ENCODE data around the gene F8. TPM values are rescaled to one million over a fixed set of nuclear protein-coding genes. Genes with fewer than 3 reads are reported as not detected.
"Not testable (repeated sequence)": the region's sequence is repeated elsewhere in the genome, so short reads cannot be mapped to it uniquely, and the experiment has no call there.

Gene F8
- total RNA-seq, 4 donors from 2014 or later = 1.2 to 7.4 (median 4.3) TPM

DNA sequence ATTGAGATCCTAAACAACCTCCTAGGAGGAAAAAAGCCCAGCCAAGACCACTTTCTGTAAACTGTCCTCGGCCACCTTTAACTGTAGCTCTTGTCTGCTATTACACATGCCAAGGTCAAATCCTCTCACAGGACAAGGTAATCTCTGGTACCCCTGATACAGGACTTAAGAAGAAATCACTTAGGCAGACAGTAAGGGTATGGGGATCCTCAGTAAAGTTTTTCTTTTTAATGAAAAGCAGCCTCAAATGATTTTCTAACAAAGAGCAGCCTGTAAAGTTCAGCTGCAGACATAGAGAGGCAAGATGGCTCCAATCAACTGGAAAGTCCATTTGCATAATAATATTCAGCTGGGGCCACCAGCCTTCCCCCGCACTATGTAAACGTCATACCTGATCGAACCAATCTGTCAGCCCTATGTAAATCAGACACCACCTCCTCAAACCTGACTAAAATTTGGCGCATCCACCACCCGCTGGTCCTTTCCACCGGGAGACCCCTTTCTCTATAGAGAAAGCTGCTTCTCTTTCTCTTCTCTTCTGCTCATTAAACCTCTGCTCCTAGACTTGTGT, 202.7 kb downstream of the F8 start:
- Histone ChIP-seq H3K27ac (no peak overlapping the region), H3K4me1 (no peaks in the 10 kb centered on the region), H3K4me3 (no peak overlapping the region), H3K9me3 (no peaks in the 10 kb centered on the region), H3K27me3 (no peaks in the 10 kb centered on the region), H3K36me3 (no peaks in the 10 kb centered on the region)
- intact Hi-C loops (cut with DNase I) = no loop called here
- no peak for DNase-seq
- TF ChIP-seq, protein P1, sequence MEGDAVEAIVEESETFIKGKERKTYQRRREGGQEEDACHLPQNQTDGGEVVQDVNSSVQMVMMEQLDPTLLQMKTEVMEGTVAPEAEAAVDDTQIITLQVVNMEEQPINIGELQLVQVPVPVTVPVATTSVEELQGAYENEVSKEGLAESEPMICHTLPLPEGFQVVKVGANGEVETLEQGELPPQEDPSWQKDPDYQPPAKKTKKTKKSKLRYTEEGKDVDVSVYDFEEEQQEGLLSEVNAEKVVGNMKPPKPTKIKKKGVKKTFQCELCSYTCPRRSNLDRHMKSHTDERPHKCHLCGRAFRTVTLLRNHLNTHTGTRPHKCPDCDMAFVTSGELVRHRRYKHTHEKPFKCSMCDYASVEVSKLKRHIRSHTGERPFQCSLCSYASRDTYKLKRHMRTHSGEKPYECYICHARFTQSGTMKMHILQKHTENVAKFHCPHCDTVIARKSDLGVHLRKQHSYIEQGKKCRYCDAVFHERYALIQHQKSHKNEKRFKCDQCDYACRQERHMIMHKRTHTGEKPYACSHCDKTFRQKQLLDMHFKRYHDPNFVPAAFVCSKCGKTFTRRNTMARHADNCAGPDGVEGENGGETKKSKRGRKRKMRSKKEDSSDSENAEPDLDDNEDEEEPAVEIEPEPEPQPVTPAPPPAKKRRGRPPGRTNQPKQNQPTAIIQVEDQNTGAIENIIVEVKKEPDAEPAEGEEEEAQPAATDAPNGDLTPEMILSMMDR (IDR thresholded peaks at IDR 0.05) = no peak
- no peak for TF ChIP-seq POLR2A (IDR thresholded peaks at IDR 0.05)
- 83 to 85% methylated on average over 4 to 7 of the region's 7 CpGs for WGBS, 2 donors

DNA sequence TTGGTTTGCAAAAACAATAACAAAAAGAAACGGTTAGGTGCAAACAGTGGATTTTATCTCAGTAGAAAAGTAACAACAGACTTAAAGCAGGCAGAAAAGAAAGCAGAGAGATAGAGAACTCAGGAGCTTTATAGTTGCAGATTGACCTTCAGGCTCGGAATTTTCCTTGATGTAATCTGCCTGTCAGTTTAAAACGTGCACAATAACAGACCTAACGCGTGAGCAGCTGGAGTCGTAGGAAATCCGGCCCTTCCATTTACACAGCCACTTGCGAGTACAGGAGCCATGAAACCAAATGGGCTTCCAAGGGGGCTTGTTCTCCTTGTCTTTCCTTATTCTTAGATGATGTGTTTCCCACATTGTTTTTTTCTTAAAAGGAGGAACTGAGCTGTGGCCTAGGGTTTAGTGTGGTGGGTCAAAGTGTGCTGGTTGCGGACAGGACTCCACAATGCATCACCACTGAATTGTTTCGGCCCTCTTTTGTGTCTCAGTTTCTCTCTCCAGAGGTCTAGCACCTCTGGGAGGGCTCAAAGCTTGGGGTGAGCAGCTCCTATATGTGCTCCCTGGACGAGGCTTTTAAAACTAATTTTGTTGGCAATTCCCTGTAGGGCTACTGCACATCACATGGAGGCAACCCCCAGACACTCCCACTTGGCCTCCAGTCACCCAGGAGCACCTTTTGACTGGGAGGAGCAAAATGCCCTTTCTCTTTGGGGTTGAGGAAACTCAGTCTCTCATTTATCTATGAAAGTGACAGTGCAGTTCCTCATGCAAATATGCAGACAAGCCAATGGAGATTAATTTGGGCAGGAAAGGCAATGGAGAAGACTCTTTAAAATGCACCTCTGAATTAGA, 203.4 kb downstream of the F8 start:
- Histone ChIP-seq H3K4me1 (no peaks in the 10 kb centered on the region), H3K27ac (no peak overlapping the region), H3K27me3 (no peaks in the 10 kb centered on the region), H3K36me3 (no peaks in the 10 kb centered on the region), H3K9me3 (no peaks in the 10 kb centered on the region), H3K4me3 (no peak overlapping the region)
- no peak for TF ChIP-seq POLR2A (IDR thresholded peaks at IDR 0.05)
- TF ChIP-seq, protein P1 (IDR thresholded peaks at IDR 0.05) = no peak
- WGBS, 2 donors = 65 to 86% methylated on average over 8 to 11 of the region's 11 CpGs
- intact Hi-C loops (cut with DNase I) = no loop called here
- no peak for DNase-seq

DNA sequence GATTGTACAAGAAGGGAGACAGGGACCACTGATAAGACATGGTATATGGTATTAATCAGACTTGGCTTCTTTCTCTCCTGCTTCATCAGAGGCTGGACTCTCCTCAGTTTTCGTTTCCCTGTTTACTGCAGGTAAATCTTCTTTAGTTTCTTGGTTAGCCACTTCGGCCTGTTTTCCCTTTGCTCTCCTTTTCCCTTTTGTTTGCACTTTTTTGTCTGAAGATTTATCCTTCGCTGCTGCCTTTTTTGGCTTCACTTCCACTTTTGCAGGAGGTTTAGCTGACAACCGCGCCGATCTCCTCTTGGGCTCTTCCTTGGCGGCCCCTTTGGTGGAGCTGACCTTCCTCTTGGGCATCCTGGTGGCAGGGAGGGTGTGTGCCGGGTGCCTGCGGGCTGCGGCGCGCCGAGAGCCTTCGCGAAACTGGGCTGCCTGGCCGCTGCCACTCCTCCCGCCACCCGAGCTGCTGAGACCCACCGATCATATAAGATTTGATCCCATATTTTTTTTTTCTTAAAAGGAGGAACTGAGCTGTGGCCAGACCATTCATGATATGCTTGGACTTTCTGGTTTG, 205.4 kb downstream of the F8 start:
- H3K27ac ChIP-seq; intact Hi-C loops (cut with DNase I); H3K36me3 ChIP-seq; H3K4me1 ChIP-seq; DNase-seq; H3K4me3 ChIP-seq; H3K9me3 ChIP-seq; H3K27me3 ChIP-seq: not testable (repeated sequence)
- WGBS, 2 donors = 89 to 91% methylated on average over 5 to 10 of the region's 19 CpGs

DNA sequence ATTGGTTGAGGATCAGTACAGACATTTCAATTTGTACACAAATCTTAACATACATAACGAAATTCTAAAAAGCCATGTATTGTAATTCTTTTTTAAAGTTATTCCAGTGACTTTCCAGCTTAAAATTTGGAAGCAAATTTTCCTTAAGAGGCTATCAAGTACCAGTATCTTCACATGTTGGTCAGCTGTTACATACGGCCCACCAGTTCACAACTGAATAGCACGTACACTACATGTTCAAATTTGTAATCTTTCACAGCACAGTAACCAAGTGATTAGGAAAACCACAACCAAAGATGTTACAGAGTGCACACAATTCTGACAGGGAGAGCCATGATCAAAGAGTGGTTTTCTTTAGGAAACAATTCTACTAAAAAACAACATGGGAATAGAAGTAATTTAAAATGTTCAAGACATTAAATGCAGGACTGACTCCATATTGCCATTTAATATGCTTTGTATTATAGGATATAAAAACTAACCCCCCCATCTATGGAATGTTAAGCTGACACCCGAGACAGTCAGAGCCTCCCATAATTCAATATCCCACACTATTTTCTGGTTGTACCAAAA, 206.1 kb downstream of the F8 start:
- intact Hi-C loops (cut with DNase I); DNase-seq: not testable (repeated sequence)

DNA sequence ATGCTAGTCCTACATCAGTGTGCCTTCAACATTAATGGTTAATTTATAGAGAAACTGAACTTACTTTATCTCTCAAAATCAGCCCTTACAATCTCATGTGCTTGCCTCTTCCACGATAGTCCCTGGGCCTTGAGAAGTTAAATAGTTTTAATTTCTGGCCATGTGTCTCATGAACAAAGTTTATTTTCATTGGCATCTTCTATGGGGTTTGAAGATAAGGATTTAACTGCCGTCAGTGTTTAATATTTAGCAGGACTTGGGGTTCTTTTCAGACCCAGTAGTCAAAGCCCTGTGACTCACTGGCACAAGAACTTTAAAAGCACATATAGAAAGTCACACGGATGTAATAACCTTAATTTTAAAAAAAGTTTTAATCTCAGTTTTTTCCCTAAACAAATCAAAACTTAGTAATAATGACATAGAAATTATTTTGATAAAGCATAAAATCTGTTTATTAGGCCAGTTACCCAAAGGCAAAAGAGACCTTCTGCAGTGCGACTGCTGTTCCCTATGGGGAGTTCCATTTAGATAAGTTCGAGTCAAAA, 207.2 kb downstream of the F8 start:
- Histone ChIP-seq H3K27me3 (no peaks in the 10 kb centered on the region), H3K4me1 (no peaks in the 10 kb centered on the region), H3K36me3 (no peaks in the 10 kb centered on the region), H3K27ac (no peak overlapping the region), H3K9me3 (no peaks in the 10 kb centered on the region), H3K4me3 (no peak overlapping the region)
- intact Hi-C loops (cut with DNase I) = no loop called here
- no peak for TF ChIP-seq POLR2A (IDR thresholded peaks at IDR 0.05)
- TF ChIP-seq, protein P1 (IDR thresholded peaks at IDR 0.05) = no peak
- DNase-seq = no peak
- WGBS, 2 donors = 66 to 67% methylated on average over 4 to 5 of the region's 5 CpGs

More for the DNA sequence above, 206.1 kb downstream of the F8 start:
- H3K27me3 ChIP-seq, H3K4me1 ChIP-seq, H3K36me3 ChIP-seq, H3K4me3 ChIP-seq, H3K9me3 ChIP-seq, H3K27ac ChIP-seq: not testable (repeated sequence)
- 65 to 78% methylated on average over 4 of the region's 4 CpGs for WGBS, 2 donors

DNA sequence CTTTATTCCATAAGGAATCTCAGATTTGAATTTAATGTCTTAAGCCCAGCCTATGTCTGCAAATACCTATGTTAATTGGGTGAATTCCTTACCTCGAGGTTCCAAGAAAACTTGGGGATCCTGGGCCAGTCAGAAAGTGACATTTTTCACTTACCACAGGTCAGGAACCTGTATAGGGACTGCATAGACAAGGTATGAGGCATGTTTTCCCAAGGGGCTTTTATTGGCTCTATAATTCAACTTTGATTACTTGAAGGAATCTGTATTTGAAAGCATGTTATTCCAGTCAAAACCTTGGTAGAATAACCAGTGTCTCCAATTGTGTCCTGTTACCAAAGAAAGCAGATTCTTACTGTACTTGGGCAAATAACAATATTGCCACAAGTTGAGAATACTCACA, 208.7 kb downstream of the F8 start:
- DNase-seq = no peak
- TF ChIP-seq POLR2A (IDR thresholded peaks at IDR 0.05) = no peak
- TF ChIP-seq, protein P1 (IDR thresholded peaks at IDR 0.05) = no peak
- intact Hi-C loops (cut with DNase I) = no loop called here
- Histone ChIP-seq H3K9me3 (no peaks in the 10 kb centered on the region), H3K27me3 (no peaks in the 10 kb centered on the region), H3K27ac (no peak overlapping the region), H3K4me1 (no peaks in the 10 kb centered on the region), H3K4me3 (no peak overlapping the region), H3K36me3 (no peaks in the 10 kb centered on the region)
- 8 to 20% methylated on average over 1 of the region's 1 CpG for WGBS, 2 donors
